GM18507 (cell line): ENCODE data around the gene RASGRF1.

ENCODE experiments used
- DNase-seq: peaks from one replicate; pipeline ENCODE4 v3.0.0; 2011; ENCODE audit warnings: low read depth; ENCODE audit not compliant: insufficient read length; ENCODE audit errors: extremely low spot score
- FAIRE-seq: peaks from 2 replicates; lab custom pipeline; 2011; peaks lifted over from hg19 to GRCh38; lab: Jason Lieb, UNC

The RASGRF1 gene

DNA sequence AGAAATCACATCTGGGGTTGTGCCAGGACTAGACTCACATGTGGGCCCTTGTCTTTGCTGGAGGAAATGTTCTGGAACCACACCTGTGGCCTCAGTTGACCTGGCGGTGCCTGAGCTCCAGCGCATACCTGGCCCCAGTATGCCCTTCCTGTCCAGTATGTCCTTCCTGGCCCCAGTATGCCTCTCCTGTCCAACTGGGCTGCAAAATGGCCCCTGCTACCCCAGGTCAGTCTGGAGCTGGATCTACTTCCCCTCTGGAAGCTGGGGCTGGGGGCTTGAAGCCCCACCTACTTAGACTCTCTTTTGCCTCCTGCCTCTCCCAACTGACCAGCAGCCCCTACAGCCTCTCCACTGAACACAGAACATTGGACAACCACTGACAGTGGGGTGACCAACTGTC, 15.3 kb downstream of the RASGRF1 start:
- FAIRE-seq (no peak), DNase-seq (no peak)

DNA sequence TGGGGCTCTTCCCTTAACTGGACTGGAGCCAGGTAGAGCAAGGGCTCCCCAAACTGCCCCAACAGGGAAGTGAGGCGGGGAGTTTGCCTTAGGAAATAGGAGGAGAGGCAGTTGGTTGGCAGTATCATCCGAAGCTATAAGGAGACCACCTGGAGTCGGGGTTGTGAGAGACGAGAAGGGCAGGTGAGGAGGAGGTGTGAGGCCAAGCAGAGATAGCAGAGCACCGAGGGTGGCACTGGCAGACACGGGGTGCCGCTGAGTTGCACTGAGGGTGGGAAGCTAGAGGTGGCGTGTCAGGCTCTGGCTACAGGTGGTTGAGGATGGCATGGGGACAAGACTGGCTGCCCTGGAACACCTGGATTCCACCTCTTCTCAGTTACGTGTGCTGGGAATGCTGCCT, 17.2 kb downstream of the RASGRF1 start:
- FAIRE-seq (no peak), DNase-seq (no peak)

GRCh38 chr15:79071901-79072300, 18.7 kb downstream of the RASGRF1 start:
- FAIRE-seq, result no peak
- no peak for DNase-seq

DNA sequence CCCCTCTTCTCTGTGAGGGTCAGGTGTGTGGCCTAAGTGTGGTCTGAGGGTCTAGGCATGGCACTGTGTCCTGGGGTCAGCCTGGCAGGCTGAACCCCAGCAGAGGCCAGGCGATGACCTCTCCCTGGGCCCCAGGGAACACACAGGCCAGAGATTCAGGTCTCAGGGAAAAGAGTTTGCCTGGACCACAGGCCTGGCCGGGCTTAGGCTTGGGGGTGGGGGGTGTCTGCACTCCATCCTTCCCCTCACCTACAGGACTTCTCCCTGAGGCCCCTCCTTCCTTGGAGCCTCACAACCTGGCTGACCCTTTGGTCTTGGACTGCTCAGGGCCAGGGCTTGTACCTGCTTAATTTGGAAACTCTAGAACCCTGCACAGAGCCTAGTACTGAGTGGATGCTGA, 21.8 kb downstream of the RASGRF1 start:
- no peak for DNase-seq
- no peak for FAIRE-seq

GRCh38 chr15:79067969-79068368, 22.6 kb downstream of the RASGRF1 start:
- DNase-seq (no peak), FAIRE-seq (no peak)

DNA sequence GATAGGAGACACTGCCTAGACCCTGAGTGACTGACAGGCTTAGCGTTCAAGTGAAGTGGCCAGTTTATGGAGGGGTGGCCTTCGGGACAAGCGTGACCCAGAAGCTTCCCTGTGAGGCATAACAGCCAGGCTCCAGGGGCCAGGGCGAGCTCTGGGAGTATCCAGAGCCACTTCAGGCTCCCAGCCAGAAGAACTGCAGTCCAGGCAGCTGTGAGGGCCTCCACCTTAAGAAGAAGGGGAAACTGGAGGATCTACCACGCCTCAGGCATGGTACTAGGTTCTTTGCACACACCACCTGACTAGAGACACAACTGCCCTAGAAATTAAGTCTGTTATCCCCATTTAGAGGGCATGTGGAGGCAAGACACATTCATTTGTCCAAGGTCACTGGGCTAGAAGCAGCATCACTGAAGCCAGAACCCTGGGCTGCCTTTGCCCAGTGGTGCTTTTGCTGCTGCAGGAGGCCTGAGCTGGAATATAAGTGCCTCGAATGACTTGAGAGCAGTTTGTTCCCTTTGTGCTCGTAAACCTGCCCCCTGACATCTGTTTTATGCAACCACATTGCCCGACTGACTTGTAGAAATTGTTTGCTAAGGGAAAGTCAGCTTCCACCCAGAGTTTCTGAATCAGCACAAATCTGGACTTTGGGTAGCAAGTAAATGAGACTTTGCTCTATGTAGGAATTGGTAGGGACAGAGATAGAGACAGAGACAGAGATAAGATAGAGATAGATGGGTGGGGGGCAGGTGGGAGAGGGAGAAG, 23.3 kb downstream of the RASGRF1 start:
- no peak for FAIRE-seq
- DNase-seq, result no peak

- no peak for FAIRE-seq
Observed at GRCh38 chr15:79066391-79067071, 24.0 kb downstream of the RASGRF1 start.

DNA sequence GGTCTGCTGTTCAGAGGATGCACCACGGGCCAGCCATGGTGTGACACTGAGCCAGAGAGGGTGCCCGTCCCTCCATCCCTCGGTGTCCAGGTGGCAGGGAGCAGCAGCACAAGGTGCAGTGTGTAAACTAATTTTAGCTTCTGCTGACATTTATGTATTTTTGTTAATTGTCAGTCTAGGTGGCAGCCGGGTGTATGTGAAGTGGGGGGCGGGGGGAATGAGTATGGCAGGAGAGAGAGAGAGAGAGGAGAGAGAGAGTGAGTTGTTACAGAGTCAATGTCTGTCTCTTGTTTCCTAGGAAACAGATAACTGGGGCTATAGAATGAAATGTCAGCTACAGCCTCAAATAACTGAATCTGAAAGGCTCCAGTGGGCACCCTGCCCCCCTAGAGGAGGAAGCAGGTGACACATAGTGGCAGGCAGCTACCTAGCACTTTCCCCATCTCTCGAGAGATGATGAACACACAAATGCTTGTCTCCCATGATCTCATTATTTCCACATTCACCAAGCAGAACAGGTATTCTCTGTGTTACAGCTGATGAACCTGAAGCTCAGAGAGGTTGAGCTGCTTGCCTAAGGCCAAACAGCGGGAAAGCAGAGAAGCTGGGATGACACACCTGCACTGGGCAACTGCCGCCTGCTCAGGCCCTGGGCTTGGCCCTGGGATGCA, 24.7 kb downstream of the RASGRF1 start:
- FAIRE-seq (no peak), DNase-seq (no peak)

More at GRCh38 chr15:79066391-79067071, 24.0 kb downstream of the RASGRF1 start:
- DNase-seq, result no peak

GRCh38 chr15:79065361-79065705, 25.2 kb downstream of the RASGRF1 start:
- FAIRE-seq, result no peak

DNA sequence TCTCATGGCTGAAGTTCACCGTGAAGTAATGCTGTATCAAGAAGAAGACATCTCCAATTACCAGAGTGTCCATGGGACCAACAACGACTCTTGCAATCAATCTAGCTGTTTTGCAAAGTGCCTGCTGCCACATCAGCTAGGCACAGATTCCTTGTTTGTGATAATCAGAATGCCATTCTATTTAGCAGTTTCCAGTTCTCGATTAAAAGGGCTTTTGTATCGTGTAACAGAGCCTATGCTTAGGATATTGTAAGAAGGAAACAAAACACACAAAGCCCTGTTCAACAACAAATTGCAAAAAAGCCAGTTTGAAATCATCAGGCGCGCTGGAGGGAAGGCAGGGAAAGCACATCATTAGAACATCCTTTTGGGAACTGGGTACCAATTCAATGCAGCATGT, 26.1 kb downstream of the RASGRF1 start:
- DNase-seq, result no peak
- no peak for FAIRE-seq

More at GRCh38 chr15:79065361-79065705, 25.2 kb downstream of the RASGRF1 start:
- no peak for DNase-seq

- no peak for FAIRE-seq
Observed at GRCh38 chr15:79060175-79060574, 30.4 kb downstream of the RASGRF1 start.

GRCh38 chr15:79059081-79059572, 31.5 kb downstream of the RASGRF1 start:
- DNase-seq (no peak), FAIRE-seq (no peak)

More at GRCh38 chr15:79060175-79060574, 30.4 kb downstream of the RASGRF1 start:
- DNase-seq, result no peak

DNA sequence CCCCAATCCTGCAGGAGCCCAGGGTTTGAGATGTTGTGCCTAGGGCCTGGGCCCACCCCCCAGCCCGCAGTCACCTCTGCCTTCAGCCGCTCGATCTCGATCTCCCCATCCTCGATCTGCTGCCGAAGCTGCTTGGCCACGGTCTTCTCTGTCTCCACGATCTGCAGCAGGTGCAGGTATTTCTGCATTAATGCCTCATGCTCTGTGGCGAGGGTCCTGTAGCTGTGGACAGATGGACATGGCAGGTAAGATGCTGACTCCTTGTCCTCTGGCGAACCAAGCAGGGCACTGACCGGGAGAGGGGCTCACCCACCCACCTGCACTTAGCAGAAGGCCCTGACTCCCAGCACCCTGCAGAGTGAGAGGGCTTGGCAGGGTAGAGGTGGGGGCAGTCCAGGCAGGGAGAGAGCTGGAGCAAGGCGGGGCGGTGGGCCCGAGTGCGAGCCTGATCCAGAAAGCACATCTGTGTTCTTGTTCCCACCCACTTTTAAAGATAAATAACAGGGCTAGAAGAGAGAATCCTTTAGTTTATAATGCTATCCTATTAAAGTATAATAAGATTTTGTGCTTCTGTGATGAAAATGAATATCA, 32.2 kb downstream of the RASGRF1 start:
- FAIRE-seq, result no peak
- DNase-seq, result no peak

- DNase-seq, result no peak
- FAIRE-seq, result no peak
Observed at GRCh38 chr15:79057050-79057449, 33.5 kb downstream of the RASGRF1 start.

GRCh38 chr15:79054350-79054749, 36.2 kb downstream of the RASGRF1 start:
- no peak for DNase-seq
- FAIRE-seq, result no peak

- no peak for FAIRE-seq
- no peak for DNase-seq
Observed at GRCh38 chr15:79053894-79054293, 36.7 kb downstream of the RASGRF1 start.

- FAIRE-seq (no peak), DNase-seq (no peak)
Observed at GRCh38 chr15:79051941-79052731, 38.4 kb downstream of the RASGRF1 start.

DNA sequence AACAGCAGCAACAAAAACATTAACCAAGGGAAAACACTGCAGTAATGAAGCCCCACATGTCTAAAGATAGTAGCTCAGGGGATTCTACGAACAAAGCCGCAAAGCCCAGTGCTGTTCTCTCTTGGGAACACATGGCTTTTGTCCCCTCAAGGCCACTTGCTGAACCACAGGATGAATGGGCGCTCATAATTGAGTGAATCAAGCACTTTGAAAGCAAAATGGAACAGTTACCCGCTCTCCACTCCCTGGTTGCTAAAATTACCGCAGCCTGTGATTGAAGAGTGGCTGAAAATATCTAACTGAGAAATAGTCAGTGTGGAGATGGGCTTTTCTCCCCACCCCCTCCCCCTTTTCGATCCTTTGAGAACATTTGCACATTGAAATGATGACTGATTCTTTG, 39.6 kb downstream of the RASGRF1 start:
- DNase-seq (no peak), FAIRE-seq (no peak)

- DNase-seq, result no peak
Observed at GRCh38 chr15:79050341-79050740, 40.2 kb downstream of the RASGRF1 start.

More at GRCh38 chr15:79050341-79050740, 40.2 kb downstream of the RASGRF1 start:
- no peak for FAIRE-seq
